ENCODE data around the gene CRIP3. TPM values are rescaled to one million over a fixed set of nuclear protein-coding genes. Genes with fewer than 3 reads are reported as not detected.

The CRIP3 gene
- total and polyA plus RNA-seq, 2 of the 4 experiments (the other 2 are of a cell fraction), result not detected

- H3K23ac ChIP-seq (ENCODE audit: low read depth, low read length), result no peak overlapping the region
- H2AK5ac ChIP-seq (ENCODE audit: low read depth, low read length), result no peak overlapping the region
- no peaks in the 10 kb centered on the region for H3K79me1 ChIP-seq (ENCODE audit: low read depth in 1 of 2, low read length in 2 of 2)
- no peak for TF ChIP-seq BHLHE40 (IDR thresholded peaks at IDR 0.05; ENCODE audit: low read depth, low read length)
- TF ChIP-seq, protein P1, sequence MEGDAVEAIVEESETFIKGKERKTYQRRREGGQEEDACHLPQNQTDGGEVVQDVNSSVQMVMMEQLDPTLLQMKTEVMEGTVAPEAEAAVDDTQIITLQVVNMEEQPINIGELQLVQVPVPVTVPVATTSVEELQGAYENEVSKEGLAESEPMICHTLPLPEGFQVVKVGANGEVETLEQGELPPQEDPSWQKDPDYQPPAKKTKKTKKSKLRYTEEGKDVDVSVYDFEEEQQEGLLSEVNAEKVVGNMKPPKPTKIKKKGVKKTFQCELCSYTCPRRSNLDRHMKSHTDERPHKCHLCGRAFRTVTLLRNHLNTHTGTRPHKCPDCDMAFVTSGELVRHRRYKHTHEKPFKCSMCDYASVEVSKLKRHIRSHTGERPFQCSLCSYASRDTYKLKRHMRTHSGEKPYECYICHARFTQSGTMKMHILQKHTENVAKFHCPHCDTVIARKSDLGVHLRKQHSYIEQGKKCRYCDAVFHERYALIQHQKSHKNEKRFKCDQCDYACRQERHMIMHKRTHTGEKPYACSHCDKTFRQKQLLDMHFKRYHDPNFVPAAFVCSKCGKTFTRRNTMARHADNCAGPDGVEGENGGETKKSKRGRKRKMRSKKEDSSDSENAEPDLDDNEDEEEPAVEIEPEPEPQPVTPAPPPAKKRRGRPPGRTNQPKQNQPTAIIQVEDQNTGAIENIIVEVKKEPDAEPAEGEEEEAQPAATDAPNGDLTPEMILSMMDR (conservative IDR thresholded peaks at IDR 0.05; ENCODE audit: low read depth, low read length), result no peak
- TF ChIP-seq RFX5 (IDR thresholded peaks at IDR 0.05; ENCODE audit: low read depth, low read length), result no peak
- no peak for TF ChIP-seq RAD21 (IDR thresholded peaks at IDR 0.05; ENCODE audit: low read length)
- TF ChIP-seq CEBPB (IDR thresholded peaks at IDR 0.05; ENCODE audit: low read depth, low read length), result no peak
- WGBS, 2 experiments (ENCODE audit: extremely low coverage in 2 of 2, insufficient read length in 1 of 2), result 100% methylated on average over 1 of the region's 9 CpGs; no CpG with 5 or more reads in 1 of the 2 experiments
- H3K9me1 ChIP-seq (ENCODE audit: insufficient read depth, low read length), result peaks cover 6% of the 10 kb centered on the region; the same call in 1 of the 2 replicates
- no peak overlapping the region for H3K27ac ChIP-seq (ENCODE audit: insufficient read depth, low read length)
- dilution Hi-C loops (cut with HindIII; ENCODE audit: low sequenced_read_pairs, unreplicated experiment), result no loop called here
- no peak overlapping the region for H2AFZ ChIP-seq (replicated peaks; ENCODE audit: low read length, poor library complexity)
- ATAC-seq (ENCODE audit: low read depth), result no peak
- POLR2A ChIA-PET (ENCODE audit: unreplicated experiment), result interaction anchor here (0.7 kb wide), 1 partner anchor 29 kb away, joined by 5 read pairs; no protein-coding TSS in a partner anchor
- no TSS peak for BruUV-seq (replicated peaks)
- H3K56ac ChIP-seq (ENCODE audit: extremely low read depth, insufficient read depth, low read length), result no peak overlapping the region
- H4K91ac ChIP-seq (ENCODE audit: insufficient read depth, low read depth, low read length), result no peak overlapping the region
- DNase-seq, result no peak
- no peak overlapping the region for H3K4me2 ChIP-seq (ENCODE audit: low read depth, low read length)
- no peaks in the 10 kb centered on the region for H3K36me3 ChIP-seq (ENCODE audit: control insufficient read depth, insufficient read depth, low read length)
- H3K4me3 ChIP-seq (ENCODE audit: insufficient read depth, low read depth, low read length), result no peak overlapping the region
- no peak overlapping the region for H3K14ac ChIP-seq (replicated peaks; ENCODE audit: low read depth, low read length)
- peaks cover 9% of the 10 kb centered on the region for H3K4me1 ChIP-seq (ENCODE audit: control insufficient read depth, insufficient read depth, low read length)
- H3K9ac ChIP-seq (ENCODE audit: low read depth, low read length), result no peak overlapping the region
- CTCF ChIA-PET, result no interaction called here
- H2BK5ac ChIP-seq (ENCODE audit: low read depth, low read length, poor library complexity, severe bottlenecking), result no peak overlapping the region
- in situ Hi-C loops (cut with MboI; ENCODE audit: low sequenced_read_pairs), result no loop called here
- no peaks in the 10 kb centered on the region for H3K9me3 ChIP-seq (ENCODE audit: control insufficient read depth, insufficient read depth, low read length)
- no peak overlapping the region for H4K5ac ChIP-seq (ENCODE audit: low read depth, low read length)
- H3K18ac ChIP-seq (ENCODE audit: low read depth, low read length), result no peak overlapping the region
- H3K4ac ChIP-seq (ENCODE audit: low read depth, low read length), result no peak overlapping the region
- no peak overlapping the region for H2BK120ac ChIP-seq (ENCODE audit: low read depth, low read length)
- H3K27me3 ChIP-seq (ENCODE audit: control insufficient read depth, insufficient read depth, low read length), result peaks cover 37% of the 10 kb centered on the region
- H2BK20ac ChIP-seq (ENCODE audit: low read depth, low read length), result no peak overlapping the region
- no peak overlapping the region for H4K8ac ChIP-seq (ENCODE audit: low read depth in 2 of 2, low read length in 2 of 2)
- H2AK9ac ChIP-seq (replicated peaks; ENCODE audit: low read depth, low read length, poor library complexity), result no peak overlapping the region
- intact Hi-C loops (cut with micrococcal nuclease), result no loop called here
- H2BK15ac ChIP-seq (ENCODE audit: low read depth, low read length), result no peak overlapping the region
- H4K20me1 ChIP-seq (ENCODE audit: insufficient read depth, low read length), result no peaks in the 10 kb centered on the region
Measured at GRCh38 chr6:43282060-43282459, 26.6 kb downstream of the CRIP3 start.

Measured in IMR-90 (cell line).